Loucy (cell line): Measurements from ENCODE around the gene EPHA5.

Experiments
- H2AFZ ChIP-seq: fragments of 200-600 bp; sonication (generic); 2 replicates; pipeline ENCODE4 v1.6.0; 2016; ENCODE audit warnings: antibody characterized with exemption, mild to moderate bottlenecking, low read length, moderate library complexity
- H3F3A ChIP-seq: fragments of 200-600 bp; 2 replicates; pipeline ENCODE4 v1.6.0; 2016; ENCODE audit warnings: antibody characterized with exemption, low read depth, mild to moderate bottlenecking
- H3K27me3 ChIP-seq: fragments of 200-600 bp; sonication (generic); 2 replicates; pipeline ENCODE4 v1.6.1; 2014; ENCODE audit warnings: low read length, mild to moderate bottlenecking; ENCODE audit not compliant: insufficient read depth, poor library complexity, severe bottlenecking
- H3K36me3 ChIP-seq: fragments of 200-600 bp; sonication (generic); 2 replicates; pipeline ENCODE4 v1.6.1; 2016; ENCODE audit warnings: low read length; ENCODE audit not compliant: insufficient read depth
- H3K4me1 ChIP-seq: fragments of 200-600 bp; sonication (generic); 2 replicates; pipeline ENCODE4 v1.5.1; 2014; ENCODE audit warnings: low read length, mild to moderate bottlenecking; ENCODE audit not compliant: insufficient read depth, poor library complexity, severe bottlenecking
- H3K4me2 ChIP-seq: fragments of 200-600 bp; sonication (generic); 2 replicates; pipeline ENCODE4 v1.6.0; 2014; ENCODE audit warnings: antibody characterized with exemption, low read length, low read depth, mild to moderate bottlenecking; ENCODE audit not compliant: poor library complexity, severe bottlenecking
- H3K4me3 ChIP-seq: fragments of 200-600 bp; sonication (generic); 2 replicates; pipeline ENCODE4 v1.5.1; 2014; ENCODE audit warnings: low read length, mild to moderate bottlenecking, mixed read lengths; ENCODE audit not compliant: poor library complexity, severe bottlenecking
- H3K79me2 ChIP-seq: fragments of 200-600 bp; sonication (generic); 2 replicates; pipeline ENCODE4 v1.6.1; 2014; ENCODE audit warnings: low read length; ENCODE audit not compliant: insufficient read depth
- H3K9ac ChIP-seq: fragments of 200-600 bp; sonication (generic); 2 replicates; pipeline ENCODE4 v1.6.0; 2014; ENCODE audit warnings: mild to moderate bottlenecking, low read depth, low read length, moderate library complexity; ENCODE audit not compliant: poor library complexity, severe bottlenecking
- H3K9me2 ChIP-seq: fragments of 200-600 bp; sonication (generic); replicated peaks from 2 replicates; pipeline ENCODE4 v1.6.1; 2016; ENCODE audit warnings: low read depth, low read length, mixed read lengths
- H3K9me3 ChIP-seq: fragments of 200-600 bp; sonication (generic); 2 replicates; pipeline ENCODE4 v1.6.1; 2014; ENCODE audit warnings: mild to moderate bottlenecking, antibody characterized with exemption, low read length, low read depth; ENCODE audit not compliant: insufficient read depth
- H4K20me1 ChIP-seq: fragments of 200-600 bp; sonication (generic); 2 replicates; pipeline ENCODE4 v1.6.0; 2014; ENCODE audit warnings: antibody characterized with exemption, low read length, mild to moderate bottlenecking; ENCODE audit not compliant: insufficient read depth, poor library complexity, severe bottlenecking
- CTCF ChIP-seq: fragments of 200-600 bp; sonication (generic); conservative IDR thresholded peaks from 2 replicates; pipeline ENCODE4 v1.5.1; 2014; ENCODE audit warnings: mild to moderate bottlenecking, antibody characterized with exemption, low read length
- EZH2phosphoT487 ChIP-seq: fragments of 200-600 bp; IDR thresholded peaks from 2 replicates; pipeline ENCODE4 v1.6.1; 2018; ENCODE audit warnings: antibody characterized with exemption, mild to moderate bottlenecking, moderate library complexity, borderline replicate concordance

The EPHA5 gene

GRCh38 chr4:65566473-65566872 lies 103.8 kb downstream of the EPHA5 start:
- peak overlapping the region; percentile 1 for H3K4me2 ChIP-seq
- no peaks in the 10 kb centered on the region for H3F3A ChIP-seq
- no peak overlapping the region for H3K9ac ChIP-seq
- no peak overlapping the region for H2AFZ ChIP-seq
- no peak overlapping the region for H3K4me3 ChIP-seq
- peaks cover 5% of the 10 kb centered on the region for H3K4me1 ChIP-seq
- TF ChIP-seq CTCF (no peak), EZH2phosphoT487 (no peak)
- no peaks in the 10 kb centered on the region for H3K36me3 ChIP-seq
- H3K9me3 ChIP-seq = no peaks in the 10 kb centered on the region
- no peaks in the 10 kb centered on the region for H3K9me2 ChIP-seq
- no peaks in the 10 kb centered on the region for H4K20me1 ChIP-seq
- no peaks in the 10 kb centered on the region for H3K79me2 ChIP-seq
- H3K27me3 ChIP-seq = no peaks in the 10 kb centered on the region

GRCh38 chr4:65561164-65561563 lies 109.1 kb downstream of the EPHA5 start:
- H3K9me2 ChIP-seq = no peaks in the 10 kb centered on the region
- H3K79me2 ChIP-seq = no peaks in the 10 kb centered on the region
- H3K4me3 ChIP-seq = no peak overlapping the region
- no peaks in the 10 kb centered on the region for H3K36me3 ChIP-seq
- no peak for TF ChIP-seq CTCF
- no peak for TF ChIP-seq EZH2phosphoT487
- H3K4me2 ChIP-seq = no peak overlapping the region
- no peaks in the 10 kb centered on the region for H3K4me1 ChIP-seq
- H3K9me3 ChIP-seq = no peaks in the 10 kb centered on the region
- H3K9ac ChIP-seq = no peak overlapping the region
- no peaks in the 10 kb centered on the region for H3K27me3 ChIP-seq
- no peaks in the 10 kb centered on the region for H4K20me1 ChIP-seq
- no peaks in the 10 kb centered on the region for H3F3A ChIP-seq
- H2AFZ ChIP-seq = no peak overlapping the region

- no peaks in the 10 kb centered on the region for H3K9me3 ChIP-seq
- H3K4me1 ChIP-seq = no peaks in the 10 kb centered on the region
- H3K79me2 ChIP-seq = no peaks in the 10 kb centered on the region
- no peak overlapping the region for H2AFZ ChIP-seq
- H3K9ac ChIP-seq = no peak overlapping the region
- H4K20me1 ChIP-seq = no peaks in the 10 kb centered on the region
- no peak for TF ChIP-seq EZH2phosphoT487
- no peak for TF ChIP-seq CTCF
- no peaks in the 10 kb centered on the region for H3K9me2 ChIP-seq
- H3F3A ChIP-seq = no peaks in the 10 kb centered on the region
- H3K36me3 ChIP-seq = no peaks in the 10 kb centered on the region
- no peak overlapping the region for H3K4me2 ChIP-seq
- H3K27me3 ChIP-seq = no peaks in the 10 kb centered on the region
- no peak overlapping the region for H3K4me3 ChIP-seq
Observed at GRCh38 chr4:65559270-65559669, 111.0 kb downstream of the EPHA5 start.
